Ishikawa (cell line): ENCODE measurements around the gene NRG4.
A peak's percentile ranks its signal among the peaks of the same experiment; 100 is the strongest.

Source experiments
- CEBPB ChIP-seq: IDR thresholded peaks from 2 replicates; pipeline ENCODE4 v1.6.1; 2012
- CREB1 ChIP-seq: IDR thresholded peaks from 2 replicates; pipeline ENCODE4 v1.6.1; 2012; ENCODE audit warnings: low read depth
- EGR1 ChIP-seq: IDR thresholded peaks from 2 replicates; pipeline ENCODE4 v1.6.1; 2012
- EP300 ChIP-seq: IDR thresholded peaks from 2 replicates; pipeline ENCODE4 v1.6.1; 2012; ENCODE audit warnings: borderline replicate concordance
- FOXM1 ChIP-seq: IDR thresholded peaks from 2 replicates; pipeline ENCODE4 v1.6.1; 2012; ENCODE audit warnings: low read depth, borderline replicate concordance
- NFIC ChIP-seq: IDR thresholded peaks from 2 replicates; pipeline ENCODE4 v1.6.1; 2012
- RAD21 ChIP-seq: IDR thresholded peaks from 2 replicates; pipeline ENCODE4 v1.6.1; 2012; ENCODE audit warnings: low read depth
- REST ChIP-seq: IDR thresholded peaks from 2 replicates; pipeline ENCODE4 v1.6.1; 2012; ENCODE audit warnings: low read depth, mild to moderate bottlenecking
- TAF1 ChIP-seq: IDR thresholded peaks from 2 replicates; pipeline ENCODE4 v1.6.1; 2012; ENCODE audit warnings: low read depth, mild to moderate bottlenecking
- TCF12 ChIP-seq: IDR thresholded peaks from 2 replicates; pipeline ENCODE4 v1.6.1; 2012; ENCODE audit warnings: low read depth
- TEAD4 ChIP-seq: IDR thresholded peaks from 2 replicates; pipeline ENCODE4 v1.6.1; 2012
- USF1 ChIP-seq: IDR thresholded peaks from 2 replicates; pipeline ENCODE4 v1.6.1; 2012
- YY1 ChIP-seq: IDR thresholded peaks from 2 replicates; pipeline ENCODE4 v1.6.1; 2012; ENCODE audit warnings: low read depth
- ZBTB7A ChIP-seq: IDR thresholded peaks from 2 replicates; pipeline ENCODE4 v1.6.1; 2012; ENCODE audit warnings: low read depth
- TF ChIP-seq, protein P1 (sequence below): IDR thresholded peaks from 2 replicates; pipeline ENCODE4 v1.6.1; 2012

NRG4 gene

GRCh38 chr15:76059320-76060117, 47.3 kb upstream of the NRG4 start, which contains the start of gene TMEM266:
Gene TMEM266, plus strand, starts transcription at chr15:76059985. Its CDS starts 74,279 bp downstream, at chr15:76134264.
- TF ChIP-seq, protein P1, sequence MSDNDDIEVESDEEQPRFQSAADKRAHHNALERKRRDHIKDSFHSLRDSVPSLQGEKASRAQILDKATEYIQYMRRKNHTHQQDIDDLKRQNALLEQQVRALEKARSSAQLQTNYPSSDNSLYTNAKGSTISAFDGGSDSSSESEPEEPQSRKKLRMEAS = no peak
- peak; percentile 93 for TF ChIP-seq ZBTB7A

- no peak for TF ChIP-seq TAF1
- TF ChIP-seq FOXM1 = no peak
- no peak for TF ChIP-seq USF1
- TF ChIP-seq TCF12 = no peak
- TF ChIP-seq NFIC = no peak
- TF ChIP-seq EGR1 = no peak
- TF ChIP-seq RAD21 = peak; percentile 59
- no peak for TF ChIP-seq REST
Observed at GRCh38 chr15:76058714-76059319, 46.6 kb upstream of the NRG4 start.

GRCh38 chr15:76057332-76058000, 45.2 kb upstream of the NRG4 start:
- no peak for TF ChIP-seq TEAD4
- TF ChIP-seq RAD21 = peak; percentile 77

- TF ChIP-seq TAF1 (no peak), TEAD4 (no peak), EP300 (no peak), USF1 (no peak)
Observed at GRCh38 chr15:76056931-76057330, 44.7 kb upstream of the NRG4 start.

DNA sequence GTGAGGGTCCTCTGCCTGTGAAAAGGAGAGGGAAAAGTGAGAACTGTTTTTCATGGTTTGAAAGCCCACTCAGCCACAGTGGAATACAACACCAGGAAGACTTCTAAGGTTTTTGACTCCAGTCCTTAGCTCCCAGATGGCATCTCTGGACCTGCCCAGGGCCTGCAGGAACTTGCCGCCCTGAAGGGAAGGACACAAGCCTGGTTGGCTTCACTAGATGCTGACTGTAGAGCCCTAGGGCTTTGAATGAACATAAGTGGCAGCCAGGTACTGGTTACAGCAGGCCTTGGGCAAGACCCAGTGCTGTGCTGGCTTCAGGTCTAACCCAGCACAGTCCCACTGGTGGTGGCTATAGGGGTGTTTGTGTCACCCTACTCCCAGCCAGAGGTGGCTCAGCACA, 26.3 kb upstream of the NRG4 start:
- TF ChIP-seq EGR1 (no peak), EP300 (no peak), REST (no peak), ZBTB7A (no peak), NFIC (no peak), CREB1 (no peak)

DNA sequence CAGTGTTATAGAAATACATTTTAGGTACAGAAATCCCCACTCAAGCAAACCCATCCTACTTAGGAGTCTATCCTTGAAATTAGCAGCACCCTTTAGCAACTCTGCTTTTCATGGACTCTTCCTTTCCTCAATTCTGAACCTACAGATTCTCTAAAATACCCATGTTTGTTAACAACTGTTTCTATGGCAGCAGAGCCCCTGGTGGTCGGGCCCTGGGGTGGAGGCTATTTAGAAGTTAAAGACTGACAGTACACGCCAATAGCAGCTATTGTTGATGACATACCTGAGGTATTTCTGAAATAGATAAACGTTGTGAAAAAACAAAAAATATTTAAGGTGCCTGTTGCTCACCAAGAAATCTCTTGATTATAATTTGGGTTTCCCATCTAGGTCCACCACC, 23.4 kb upstream of the NRG4 start:
- TF ChIP-seq USF1 (no peak), CEBPB (no peak)

GRCh38 chr15:76034111-76034510, 21.9 kb upstream of the NRG4 start:
- TF ChIP-seq YY1 (no peak), FOXM1 (no peak)
